GM12878 (cell line): ENCODE measurements around the gene SCAMP4. TPM values are rescaled to one million over a fixed set of nuclear protein-coding genes. Genes with fewer than 3 reads are reported as not detected.

Source experiments
- ATF2 ChIP-seq: IDR thresholded peaks from 2 replicates; pipeline ENCODE4 v1.6.1; 2012; ENCODE audit warnings: low read length, inconsistent platforms
- ATF7 ChIP-seq: fragments of 450-650 bp; IDR thresholded peaks from 2 replicates; pipeline ENCODE4 v1.6.1; 2016; ENCODE audit warnings: low read depth, mild to moderate bottlenecking
- BACH1 ChIP-seq: fragments of 450-650 bp; IDR thresholded peaks from 2 replicates; pipeline ENCODE4 v1.6.1; 2017; ENCODE audit warnings: mild to moderate bottlenecking, borderline replicate concordance
- BCL3 ChIP-seq: IDR thresholded peaks from 2 replicates; pipeline ENCODE4 v1.6.1; 2011; ENCODE audit warnings: borderline replicate concordance, low read depth, mild to moderate bottlenecking, moderate library complexity, low read length; ENCODE audit not compliant: insufficient read depth, poor library complexity, severe bottlenecking
- BHLHE40 ChIP-seq, 2 experiments: fragments of 450-650 bp in 1 of 2; IDR thresholded peaks; 2 replicates each; pipeline ENCODE4 v1.6.1; 2011 to 2017; ENCODE audit warnings: low read depth in 2 of 2, borderline replicate concordance in 1 of 2, improper control_type of control experiment in 1 of 2, low read length in 1 of 2, mild to moderate bottlenecking in 1 of 2
- DPF2 ChIP-seq: fragments of 450-650 bp; IDR thresholded peaks from 2 replicates; pipeline ENCODE4 v1.6.1; 2017; ENCODE audit warnings: mild to moderate bottlenecking
- ESRRA ChIP-seq: IDR thresholded peaks from 2 replicates; pipeline ENCODE4 v1.6.1; 2012; ENCODE audit warnings: mild to moderate bottlenecking, low read length, improper control_type of control experiment
- FOXM1 ChIP-seq: IDR thresholded peaks from 2 replicates; pipeline ENCODE4 v1.6.1; 2012; ENCODE audit warnings: low read depth, mild to moderate bottlenecking, inconsistent platforms, low read length, moderate library complexity
- HDAC6 ChIP-seq: fragments of 200-600 bp; sonication (generic); IDR thresholded peaks from one replicate; pipeline ENCODE4 v1.8.0; 2017; ENCODE audit warnings: antibody characterized with exemption; ENCODE audit not compliant: unreplicated experiment
- MEF2B ChIP-seq: fragments of 450-650 bp; IDR thresholded peaks from 2 replicates; pipeline ENCODE4 v1.6.1; 2018; ENCODE audit warnings: mild to moderate bottlenecking, moderate library complexity; ENCODE audit not compliant: partially characterized antibody, poor library complexity, severe bottlenecking
- NFYB ChIP-seq: IDR thresholded peaks from 2 replicates; pipeline ENCODE4 v1.6.1; 2011; ENCODE audit warnings: low read depth, mild to moderate bottlenecking, low read length, improper control_type of control experiment, moderate library complexity; ENCODE audit not compliant: insufficient read depth
- NRF1 ChIP-seq: conservative IDR thresholded peaks from 2 replicates; pipeline ENCODE4 v1.6.1; 2011; ENCODE audit warnings: mild to moderate bottlenecking, low read depth, low read length, improper control_type of control experiment
- PAX5 ChIP-seq: IDR thresholded peaks from 2 replicates; pipeline ENCODE4 v1.6.1; 2011; ENCODE audit warnings: low read depth, low read length, borderline replicate concordance
- RB1 ChIP-seq: fragments of 450-650 bp; formaldehyde crosslinking; IDR thresholded peaks from 2 replicates; pipeline ENCODE4 v1.6.1; 2017; ENCODE audit warnings: mild to moderate bottlenecking, borderline replicate concordance
- SMAD1 ChIP-seq: fragments of 450-650 bp; IDR thresholded peaks from 2 replicates; pipeline ENCODE4 v1.6.1; 2018; ENCODE audit warnings: mild to moderate bottlenecking, low read depth; ENCODE audit not compliant: partially characterized antibody
- SMARCA5 ChIP-seq: fragments of 450-650 bp; IDR thresholded peaks from 2 replicates; pipeline ENCODE4 v1.6.1; 2017; ENCODE audit warnings: mild to moderate bottlenecking
- SP1 ChIP-seq: IDR thresholded peaks from one replicate; pipeline ENCODE4 v1.6.1; 2011; ENCODE audit warnings: low read depth, low read length
- STAT1 ChIP-seq: fragments of 450-650 bp; conservative IDR thresholded peaks from 2 replicates; pipeline ENCODE4 v1.6.1; 2014; ENCODE audit warnings: antibody characterized with exemption, mild to moderate bottlenecking
- TAF1 ChIP-seq: IDR thresholded peaks from 2 replicates; pipeline ENCODE4 v1.6.1; 2011; ENCODE audit warnings: mild to moderate bottlenecking, low read depth, low read length, borderline replicate concordance
- YY1 ChIP-seq: IDR thresholded peaks from 2 replicates; pipeline ENCODE4 v1.6.1; 2011; ENCODE audit warnings: low read depth, mild to moderate bottlenecking, low read length
- ZNF207 ChIP-seq: fragments of 450-650 bp; IDR thresholded peaks from 2 replicates; pipeline ENCODE4 v1.6.1; 2014; ENCODE audit warnings: antibody characterized with exemption, mild to moderate bottlenecking, borderline replicate concordance
- ZNF622 ChIP-seq: fragments of 450-650 bp; IDR thresholded peaks from 2 replicates; pipeline ENCODE4 v1.6.1; 2017; ENCODE audit warnings: mild to moderate bottlenecking, inconsistent platforms
- polyA plus RNA-seq, 11 experiments: library from polyadenylated mRNA; depleted of rRNA in 4 of 11; unstranded in 6 of 11; stranded (reverse) in 5 of 11; fragments of >200 nt; fragmentation: Nextera tagmentation in 4 of 11; fragmentation: Illumina TruSeq in 1 of 11; extraction: Ambion mirVana in 4 of 11; extraction: Trizol in 1 of 11; gene quantifications; 1 replicate in 1 of 11; 2 replicates in 10 of 11; pipeline versions ENCODE4 v1.2.1 to v1.2.3, GENCODE V29; 2011 to 2016; ENCODE audit warnings: inconsistent platforms in 2 of 11, missing spikeins in 2 of 11, low read depth in 1 of 11
- total RNA-seq, 4 experiments: library from RNA; depleted of rRNA in 3 of 4; stranded (reverse); fragments of >200 nt in 3 of 4; fragmentation: Illumina TruSeq in 1 of 4; extraction: Trizol in 1 of 4; gene quantifications; 2 replicates each; pipeline versions ENCODE4 v1.2.1 to v1.2.3, GENCODE V29; 2013 to 2021

SCAMP4 gene
- total and polyA plus RNA-seq, 10 of the 15 experiments (the other 5 are each of a cell fraction or from before 2014, with no cell fraction given), result 0.63 to 34.7 (median 12.8) TPM

- TF ChIP-seq BCL3 (peak; percentile 12), YY1 (peak; percentile 58), RB1 (0 out of 2 replicates have a peak, but pooled peaks have one; percentile 20), SP1 (peak; percentile 55), BACH1 (peak; percentile 75), ATF7 (no peak), HDAC6 (no peak), MEF2B (peak; percentile 43), ESRRA (no peak), SMARCA5 (peak; percentile 90; the same call in 1 of the 2 replicates), SMAD1 (no peak), ZNF207 (peak; percentile 58; the same call in 1 of the 2 replicates), BHLHE40 (IDR thresholded peaks at IDR 0.05; ENCODE audit: borderline replicate concordance in 1 of 2, low read depth in 2 of 2, low read length in 1 of 2) (peak; percentile 30 to 32; a peak in 2 of 4 replicates), NRF1 (0 out of 2 replicates have a peak, but pooled peaks have one; percentile 24), DPF2 (peak; percentile 60), PAX5 (0 out of 2 replicates have a peak, but pooled peaks have one; percentile 16), FOXM1 (no peak), ATF2 (no peak), NFYB (no peak), ZNF622 (no peak), TAF1 (0 out of 2 replicates have a peak, but pooled peaks have one; percentile 40), STAT1 (0 out of 2 replicates have a peak, but pooled peaks have one; percentile 31)
Observed at GRCh38 chr19:1864480-1865171, 40.6 kb upstream of the SCAMP4 start (continued).
